ENCODE data around the gene ZNF862.

The ZNF862 gene

DNA sequence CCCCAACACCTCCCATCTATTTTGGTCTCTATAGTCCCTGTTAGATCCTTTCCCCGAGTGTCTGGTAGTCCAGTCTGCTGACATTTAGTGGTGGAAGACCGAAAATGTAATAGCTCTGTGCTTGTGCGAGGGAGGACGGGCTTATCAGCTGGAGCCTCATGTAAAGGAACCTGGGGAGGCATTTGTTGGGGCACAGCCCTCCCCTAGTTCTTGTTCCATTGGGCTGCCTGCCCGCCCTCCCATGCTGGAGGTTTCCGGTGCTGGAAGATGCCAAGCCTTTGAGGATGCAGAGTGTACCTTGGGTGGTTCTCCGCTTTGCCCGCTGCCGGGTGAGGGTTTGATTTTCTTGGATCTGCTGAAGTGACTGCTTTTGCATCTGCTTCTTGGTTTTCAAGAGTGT lies 5.4 kb downstream of the ZNF862 start:
- Histone ChIP-seq H3K4me3 (ENCODE audit: insufficient read depth, low read depth, low read length, poor library complexity, severe bottlenecking) (no peak overlapping the region), H3K27ac (ENCODE audit: insufficient read depth, low read length, poor library complexity, severe bottlenecking) (no peak overlapping the region), H3K36me3 (ENCODE audit: control insufficient read depth, insufficient read depth, low read length) (peaks cover 16% of the 10 kb centered on the region), H3K4me1 (ENCODE audit: control insufficient read depth, insufficient read depth, low read length, poor library complexity, severe bottlenecking) (peaks cover 9% of the 10 kb centered on the region), H3K9me3 (ENCODE audit: control insufficient read depth, low read length) (no peaks in the 10 kb centered on the region), H3K27me3 (replicated peaks; ENCODE audit: control insufficient read depth, insufficient read depth, low read length, poor library complexity, severe bottlenecking) (no peaks in the 10 kb centered on the region)
- no peak for DNase-seq

- H3K4me3 ChIP-seq (ENCODE audit: insufficient read depth, low read depth, low read length, poor library complexity, severe bottlenecking) = no peak overlapping the region
- peaks cover 16% of the 10 kb centered on the region for H3K36me3 ChIP-seq (ENCODE audit: control insufficient read depth, insufficient read depth, low read length)
- no peak for DNase-seq
- H3K27ac ChIP-seq (ENCODE audit: insufficient read depth, low read length, poor library complexity, severe bottlenecking) = no peak overlapping the region
- H3K4me1 ChIP-seq (ENCODE audit: control insufficient read depth, insufficient read depth, low read length, poor library complexity, severe bottlenecking) = peaks cover 1% of the 10 kb centered on the region
- no peaks in the 10 kb centered on the region for H3K27me3 ChIP-seq (replicated peaks; ENCODE audit: control insufficient read depth, insufficient read depth, low read length, poor library complexity, severe bottlenecking)
- H3K9me3 ChIP-seq (ENCODE audit: control insufficient read depth, low read length) = no peaks in the 10 kb centered on the region
Measured at GRCh38 chr7:149844445-149844844, 6.3 kb downstream of the ZNF862 start.

DNA sequence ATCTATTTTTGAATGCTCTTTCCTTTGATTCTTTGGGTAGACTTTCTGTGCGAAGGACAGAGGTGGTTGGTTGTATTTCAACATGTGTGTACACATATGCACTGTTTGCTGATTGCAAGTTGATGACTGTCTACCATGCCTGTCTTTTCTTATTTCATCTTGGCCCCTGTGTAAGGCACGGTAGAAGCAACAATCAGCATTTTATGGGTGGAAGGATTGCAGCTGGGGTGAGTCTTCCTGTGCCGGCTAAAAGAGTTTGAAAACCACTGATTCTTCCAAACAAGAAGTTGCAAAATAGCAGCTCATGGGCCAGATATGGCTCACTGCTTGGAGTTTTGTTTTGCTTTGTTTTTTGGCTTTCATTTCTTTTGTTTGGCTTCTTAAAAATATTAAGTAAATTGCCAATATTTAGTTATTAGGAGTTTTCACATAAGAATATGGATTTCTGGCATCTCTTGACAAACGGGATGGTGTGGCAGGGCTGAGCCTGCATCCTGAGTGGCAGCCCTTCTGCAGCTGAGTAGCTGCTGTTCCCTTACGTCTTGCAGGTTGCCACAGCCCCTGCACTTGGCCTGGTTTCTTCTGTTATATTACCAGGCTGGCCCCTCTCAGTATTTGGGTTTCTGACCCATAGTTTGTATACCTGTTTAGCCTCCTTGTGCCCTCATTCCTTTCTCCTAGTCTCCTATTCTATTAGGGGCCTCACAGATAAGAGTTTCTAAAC lies 7.2 kb downstream of the ZNF862 start:
- no peak for DNase-seq
- H3K27ac ChIP-seq (ENCODE audit: insufficient read depth, low read length, poor library complexity, severe bottlenecking) = no peak overlapping the region
- no peaks in the 10 kb centered on the region for H3K27me3 ChIP-seq (replicated peaks; ENCODE audit: control insufficient read depth, insufficient read depth, low read length, poor library complexity, severe bottlenecking)
- H3K4me1 ChIP-seq (ENCODE audit: control insufficient read depth, insufficient read depth, low read length, poor library complexity, severe bottlenecking) = no peaks in the 10 kb centered on the region
- H3K36me3 ChIP-seq (ENCODE audit: control insufficient read depth, insufficient read depth, low read length) = peaks cover 16% of the 10 kb centered on the region
- no peaks in the 10 kb centered on the region for H3K9me3 ChIP-seq (ENCODE audit: control insufficient read depth, low read length)
- no peak overlapping the region for H3K4me3 ChIP-seq (ENCODE audit: insufficient read depth, low read depth, low read length, poor library complexity, severe bottlenecking)

DNA sequence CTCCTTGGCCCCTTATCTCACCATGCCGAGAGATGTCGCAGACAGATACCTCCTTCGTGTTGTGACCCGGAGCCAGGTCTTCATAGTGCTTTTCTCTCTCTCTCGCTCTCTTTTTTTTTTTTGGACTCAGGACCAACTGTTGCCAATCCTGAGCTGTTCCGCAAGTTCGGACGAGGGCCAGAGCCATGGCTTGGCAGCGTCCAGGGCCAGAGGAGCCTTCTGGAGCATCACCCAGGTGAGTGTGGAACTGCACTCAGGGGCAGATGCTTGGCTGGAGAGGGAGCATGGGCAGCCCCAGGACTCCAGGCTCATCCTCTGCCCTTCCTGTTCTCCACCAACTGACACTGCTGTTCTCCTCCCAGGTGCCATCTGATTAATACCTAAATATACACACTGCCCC lies 7.8 kb downstream of the ZNF862 start:
- Histone ChIP-seq H3K9me3 (ENCODE audit: control insufficient read depth, low read length) (no peaks in the 10 kb centered on the region), H3K4me3 (ENCODE audit: insufficient read depth, low read depth, low read length, poor library complexity, severe bottlenecking) (no peak overlapping the region), H3K36me3 (ENCODE audit: control insufficient read depth, insufficient read depth, low read length) (peaks cover 16% of the 10 kb centered on the region), H3K4me1 (ENCODE audit: control insufficient read depth, insufficient read depth, low read length, poor library complexity, severe bottlenecking) (no peaks in the 10 kb centered on the region), H3K27me3 (replicated peaks; ENCODE audit: control insufficient read depth, insufficient read depth, low read length, poor library complexity, severe bottlenecking) (no peaks in the 10 kb centered on the region), H3K27ac (ENCODE audit: insufficient read depth, low read length, poor library complexity, severe bottlenecking) (no peak overlapping the region)
- DNase-seq = no peak

DNA sequence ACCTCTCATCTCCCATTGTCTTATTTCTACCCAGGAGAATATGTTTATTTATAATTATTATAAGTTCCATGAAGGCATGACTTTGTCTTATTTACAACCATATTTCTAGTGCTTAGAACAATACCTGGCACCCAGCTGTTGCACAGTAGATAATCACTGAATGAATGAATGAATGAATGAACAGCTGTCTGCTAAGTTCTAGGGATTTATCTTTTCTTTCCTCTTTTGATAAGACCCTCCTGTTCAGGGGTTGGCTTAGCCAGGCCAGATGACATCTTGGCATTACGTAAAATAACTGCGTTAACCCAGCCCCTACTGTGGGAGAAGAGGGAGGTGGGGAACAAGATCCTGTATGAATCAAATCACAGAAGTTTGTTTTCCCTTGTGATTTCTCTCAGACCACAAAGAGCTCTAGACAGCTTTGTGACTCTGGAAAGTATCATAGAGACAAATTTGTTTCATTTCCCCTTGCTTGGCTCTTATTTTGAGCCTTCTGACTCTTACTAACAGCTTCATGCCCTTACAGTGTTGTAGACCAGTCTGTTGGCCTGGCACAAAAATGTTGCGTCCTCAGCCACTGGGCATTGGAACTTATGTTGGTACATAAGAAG lies 8.4 kb downstream of the ZNF862 start:
- no peak overlapping the region for H3K4me3 ChIP-seq (ENCODE audit: insufficient read depth, low read depth, low read length, poor library complexity, severe bottlenecking)
- no peak overlapping the region for H3K27ac ChIP-seq (ENCODE audit: insufficient read depth, low read length, poor library complexity, severe bottlenecking)
- no peak for DNase-seq
- no peaks in the 10 kb centered on the region for H3K9me3 ChIP-seq (ENCODE audit: control insufficient read depth, low read length)
- H3K27me3 ChIP-seq (replicated peaks; ENCODE audit: control insufficient read depth, insufficient read depth, low read length, poor library complexity, severe bottlenecking) = no peaks in the 10 kb centered on the region
- peaks cover 16% of the 10 kb centered on the region for H3K36me3 ChIP-seq (ENCODE audit: control insufficient read depth, insufficient read depth, low read length)
- no peaks in the 10 kb centered on the region for H3K4me1 ChIP-seq (ENCODE audit: control insufficient read depth, insufficient read depth, low read length, poor library complexity, severe bottlenecking)

DNA sequence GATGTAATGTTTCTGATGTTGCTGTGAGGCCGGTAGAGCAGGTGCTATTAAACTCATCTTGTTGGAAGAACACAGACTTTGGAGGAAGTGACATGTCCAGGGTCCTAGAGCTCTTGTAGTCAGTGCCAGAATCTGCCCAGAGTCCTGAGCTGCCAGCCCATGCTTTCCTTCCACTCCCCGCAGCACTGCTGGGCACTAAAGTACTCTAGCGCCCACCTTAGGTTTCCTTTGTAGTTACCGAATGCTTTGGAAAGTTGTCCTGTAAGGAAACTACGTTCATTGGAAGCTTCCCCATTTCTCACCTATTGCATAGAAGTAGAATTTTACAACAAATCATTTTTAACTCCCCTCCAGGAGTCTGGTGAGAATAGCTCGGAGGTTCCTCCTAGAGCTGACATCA lies 11.0 kb downstream of the ZNF862 start:
- Histone ChIP-seq H3K36me3 (ENCODE audit: control insufficient read depth, insufficient read depth, low read length) (peaks cover 16% of the 10 kb centered on the region), H3K27me3 (replicated peaks; ENCODE audit: control insufficient read depth, insufficient read depth, low read length, poor library complexity, severe bottlenecking) (no peaks in the 10 kb centered on the region), H3K27ac (ENCODE audit: insufficient read depth, low read length, poor library complexity, severe bottlenecking) (no peak overlapping the region), H3K9me3 (ENCODE audit: control insufficient read depth, low read length) (no peaks in the 10 kb centered on the region), H3K4me3 (ENCODE audit: insufficient read depth, low read depth, low read length, poor library complexity, severe bottlenecking) (no peak overlapping the region), H3K4me1 (ENCODE audit: control insufficient read depth, insufficient read depth, low read length, poor library complexity, severe bottlenecking) (no peaks in the 10 kb centered on the region)
- DNase-seq = no peak

DNA sequence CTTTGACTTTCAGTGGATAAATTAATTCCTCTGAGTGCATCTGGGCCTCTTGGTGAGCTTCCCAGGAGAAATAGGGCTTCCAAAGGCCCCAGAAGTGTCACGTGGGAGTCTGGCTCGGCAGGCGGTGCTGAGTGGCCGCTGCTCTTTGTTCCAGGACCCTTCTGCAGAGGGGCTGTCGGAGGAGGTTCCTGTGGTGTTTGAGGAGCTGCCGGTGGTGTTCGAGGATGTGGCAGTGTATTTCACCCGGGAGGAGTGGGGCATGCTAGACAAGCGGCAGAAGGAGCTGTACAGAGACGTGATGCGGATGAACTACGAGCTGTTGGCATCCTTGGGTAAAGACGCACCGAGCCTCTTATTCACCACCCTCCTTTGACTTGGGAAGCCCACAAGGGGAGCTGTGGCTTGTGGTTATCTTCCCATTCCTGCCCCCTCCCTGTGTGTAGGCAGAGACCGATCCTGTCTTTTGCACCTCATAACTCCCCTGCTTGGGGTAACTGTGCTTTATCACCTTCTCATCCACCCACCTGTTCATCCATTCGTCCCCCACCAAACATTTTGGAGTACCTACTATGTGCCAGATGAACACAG lies 11.9 kb downstream of the ZNF862 start:
- Histone ChIP-seq H3K9me3 (ENCODE audit: control insufficient read depth, low read length) (no peaks in the 10 kb centered on the region), H3K27ac (ENCODE audit: insufficient read depth, low read length, poor library complexity, severe bottlenecking) (no peak overlapping the region), H3K27me3 (replicated peaks; ENCODE audit: control insufficient read depth, insufficient read depth, low read length, poor library complexity, severe bottlenecking) (no peaks in the 10 kb centered on the region), H3K4me3 (ENCODE audit: insufficient read depth, low read depth, low read length, poor library complexity, severe bottlenecking) (no peak overlapping the region), H3K4me1 (ENCODE audit: control insufficient read depth, insufficient read depth, low read length, poor library complexity, severe bottlenecking) (peaks cover 8% of the 10 kb centered on the region), H3K36me3 (ENCODE audit: control insufficient read depth, insufficient read depth, low read length) (peaks cover 12% of the 10 kb centered on the region)
- DNase-seq = no peak

- peaks cover 9% of the 10 kb centered on the region for H3K36me3 ChIP-seq (ENCODE audit: control insufficient read depth, insufficient read depth, low read length)
- H3K27ac ChIP-seq (ENCODE audit: insufficient read depth, low read length, poor library complexity, severe bottlenecking) = no peak overlapping the region
- H3K9me3 ChIP-seq (ENCODE audit: control insufficient read depth, low read length) = no peaks in the 10 kb centered on the region
- H3K27me3 ChIP-seq (replicated peaks; ENCODE audit: control insufficient read depth, insufficient read depth, low read length, poor library complexity, severe bottlenecking) = no peaks in the 10 kb centered on the region
- no peak overlapping the region for H3K4me3 ChIP-seq (ENCODE audit: insufficient read depth, low read depth, low read length, poor library complexity, severe bottlenecking)
- DNase-seq = no peak
- peaks cover 13% of the 10 kb centered on the region for H3K4me1 ChIP-seq (ENCODE audit: control insufficient read depth, insufficient read depth, low read length, poor library complexity, severe bottlenecking)
Measured at GRCh38 chr7:149850716-149851115, 12.5 kb downstream of the ZNF862 start.

DNA sequence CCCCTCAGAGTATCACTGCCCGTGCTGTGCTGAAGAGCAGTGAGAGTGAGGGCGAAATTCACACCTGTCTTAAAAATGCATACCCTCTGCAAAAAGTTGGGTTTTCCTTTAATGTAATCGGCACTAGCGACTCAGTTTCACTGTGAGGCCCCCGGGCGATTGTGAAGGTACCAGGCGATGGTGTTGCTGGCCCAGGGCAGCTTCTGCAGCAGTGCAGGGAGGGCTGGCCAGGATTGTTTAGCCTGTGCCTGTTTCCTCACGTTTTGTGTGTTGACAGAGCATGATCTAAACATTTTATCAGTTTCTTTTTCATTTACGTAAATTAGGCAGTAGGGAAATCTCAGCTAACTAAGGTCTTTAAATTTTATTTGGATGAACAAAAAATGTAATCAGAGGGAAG lies 13.3 kb downstream of the ZNF862 start:
- H3K27me3 ChIP-seq (replicated peaks; ENCODE audit: control insufficient read depth, insufficient read depth, low read length, poor library complexity, severe bottlenecking) = no peaks in the 10 kb centered on the region
- H3K9me3 ChIP-seq (ENCODE audit: control insufficient read depth, low read length) = no peaks in the 10 kb centered on the region
- H3K4me1 ChIP-seq (ENCODE audit: control insufficient read depth, insufficient read depth, low read length, poor library complexity, severe bottlenecking) = peaks cover 19% of the 10 kb centered on the region
- no peak for DNase-seq
- H3K27ac ChIP-seq (ENCODE audit: insufficient read depth, low read length, poor library complexity, severe bottlenecking) = no peak overlapping the region
- H3K4me3 ChIP-seq (ENCODE audit: insufficient read depth, low read depth, low read length, poor library complexity, severe bottlenecking) = no peak overlapping the region
- peaks cover 5% of the 10 kb centered on the region for H3K36me3 ChIP-seq (ENCODE audit: control insufficient read depth, insufficient read depth, low read length)

DNA sequence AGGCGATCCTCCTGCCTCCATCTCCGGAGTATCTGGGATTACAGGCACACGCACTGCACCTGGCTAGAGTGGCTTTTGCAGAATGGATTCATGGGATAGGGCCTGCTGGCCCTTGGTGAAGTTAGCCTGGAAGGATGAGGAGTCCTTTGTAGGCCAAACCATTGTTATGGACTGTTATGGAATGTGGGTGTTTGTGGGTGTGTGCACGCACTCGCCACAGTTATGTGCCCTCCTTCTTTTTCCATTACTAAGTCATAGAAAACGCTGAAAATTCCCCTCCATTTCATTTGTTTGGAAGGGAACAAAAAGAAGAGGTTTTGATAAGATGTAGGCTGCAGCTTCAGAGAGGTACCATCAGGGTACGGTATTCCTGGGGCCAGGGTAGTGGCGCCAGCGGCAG lies 15.0 kb downstream of the ZNF862 start:
- DNase-seq = no peak
- Histone ChIP-seq H3K27me3 (replicated peaks; ENCODE audit: control insufficient read depth, insufficient read depth, low read length, poor library complexity, severe bottlenecking) (no peaks in the 10 kb centered on the region), H3K9me3 (ENCODE audit: control insufficient read depth, low read length) (no peaks in the 10 kb centered on the region)

More for the DNA sequence above, 15.0 kb downstream of the ZNF862 start:
- Histone ChIP-seq H3K27ac (ENCODE audit: insufficient read depth, low read length, poor library complexity, severe bottlenecking) (no peak overlapping the region), H3K4me3 (ENCODE audit: insufficient read depth, low read depth, low read length, poor library complexity, severe bottlenecking) (no peak overlapping the region), H3K4me1 (ENCODE audit: control insufficient read depth, insufficient read depth, low read length, poor library complexity, severe bottlenecking) (peaks cover 28% of the 10 kb centered on the region), H3K36me3 (ENCODE audit: control insufficient read depth, insufficient read depth, low read length) (peaks cover under 1% of the 10 kb centered on the region)
